CD14-positive monocyte (primary cell): ENCODE measurements around the gene CDKN2D. TPM values are rescaled to one million over a fixed set of nuclear protein-coding genes. Genes with fewer than 3 reads are reported as not detected.

Experiments
- DNase-seq, 3 donors: peaks; one replicate each; pipeline ENCODE4 v3.0.0-alpha.2; 2011 to 2022
- H2AFZ ChIP-seq: 2 replicates; pipeline ENCODE4 v1.6.0; 2012; ENCODE audit warnings: mild to moderate bottlenecking, low read depth, low read length, inconsistent platforms; ENCODE audit not compliant: insufficient read depth, poor library complexity, severe bottlenecking
- H3K27ac ChIP-seq, 2 donors: 1 replicate in 1 of 2; 2 replicates in 1 of 2; pipeline ENCODE4 v1.5.1; 2012 to 2013; ENCODE audit warnings: low read length in 2 of 2, control low read depth in 1 of 2, inconsistent platforms in 1 of 2, low read depth in 1 of 2, mild to moderate bottlenecking in 1 of 2
- H3K27me3 ChIP-seq, 2 donors: one replicate each; pipeline versions ENCODE4 v1.6.0 to v1.6.1; 2011 to 2013; ENCODE audit warnings: low read length in 2 of 2; ENCODE audit not compliant: control insufficient read depth in 2 of 2, insufficient read depth in 2 of 2
- H3K36me3 ChIP-seq, 2 donors: replicated peaks in 1 of 2; 1 replicate in 1 of 2; 2 replicates in 1 of 2; pipeline versions ENCODE4 v1.5.1 to v1.6.1; 2012 to 2013; ENCODE audit warnings: low read length in 2 of 2, control low read depth in 1 of 2, inconsistent platforms in 1 of 2, mild to moderate bottlenecking in 1 of 2; ENCODE audit not compliant: insufficient read depth in 2 of 2, control insufficient read depth in 1 of 2
- H3K4me1 ChIP-seq, 2 donors: 1 replicate in 1 of 2; 2 replicates in 1 of 2; pipeline versions ENCODE4 v1.5.1 to v1.6.1; 2012 to 2013; ENCODE audit warnings: low read length in 2 of 2, control low read depth in 1 of 2, inconsistent platforms in 1 of 2, mild to moderate bottlenecking in 1 of 2, moderate library complexity in 1 of 2; ENCODE audit not compliant: insufficient read depth in 2 of 2, control insufficient read depth in 1 of 2
- H3K4me2 ChIP-seq: replicated peaks from 2 replicates; pipeline ENCODE3; 2012; ENCODE audit warnings: low read length, moderate library complexity, mild to moderate bottlenecking; ENCODE audit not compliant: poor library complexity, severe bottlenecking; ENCODE audit errors: extremely low read depth
- H3K4me3 ChIP-seq, 3 experiments: fragments of 200-600 bp in 1 of 3; sonication (generic) in 1 of 3; replicated peaks in 1 of 3; 1 replicate in 2 of 3; 2 replicates in 1 of 3; pipeline ENCODE4 v1.5.1; 2011 to 2013; ENCODE audit warnings: low read length in 3 of 3, mild to moderate bottlenecking in 3 of 3, control low read depth in 2 of 3, low read depth in 2 of 3, inconsistent platforms in 1 of 3, moderate library complexity in 1 of 3
- H3K79me2 ChIP-seq: 2 replicates; pipeline ENCODE4 v1.6.0; 2012; ENCODE audit warnings: mild to moderate bottlenecking, control low read depth, inconsistent platforms, low read length, moderate library complexity; ENCODE audit not compliant: insufficient read depth
- H3K9ac ChIP-seq: 2 replicates; pipeline ENCODE4 v1.6.0; 2017; ENCODE audit warnings: low read length, mild to moderate bottlenecking; ENCODE audit not compliant: insufficient read depth, poor library complexity, severe bottlenecking
- H3K9me3 ChIP-seq, 2 donors: replicated peaks in 1 of 2; 1 replicate in 1 of 2; 2 replicates in 1 of 2; pipeline versions ENCODE4 v1.5.1 to v1.6.1; 2012 to 2013; ENCODE audit warnings: low read length in 2 of 2, control low read depth in 1 of 2; ENCODE audit not compliant: control insufficient read depth in 1 of 2, insufficient read depth in 1 of 2
- H4K20me1 ChIP-seq: 2 replicates; pipeline ENCODE4 v1.6.0; 2012; ENCODE audit warnings: mild to moderate bottlenecking, low read length, control low read depth, moderate library complexity; ENCODE audit not compliant: insufficient read depth
- H3K27ac Mint-ChIP-seq, 7 donors: one replicate each; pipeline ENCODE4 v1.8.0; 2020; ENCODE audit warnings: mild to moderate bottlenecking in 7 of 7, mixed read lengths in 7 of 7, moderate library complexity in 6 of 7, inconsistent platforms in 2 of 7
- H3K27me3 Mint-ChIP-seq, 3 donors: one replicate each; pipeline ENCODE4 v1.8.0; 2021 to 2022; ENCODE audit warnings: low read depth in 3 of 3, mild to moderate bottlenecking in 3 of 3, mixed read lengths in 3 of 3, moderate library complexity in 3 of 3, inconsistent platforms in 1 of 3
- H3K36me3 Mint-ChIP-seq, 2 donors: one replicate each; pipeline ENCODE4 v1.8.0; 2020; ENCODE audit warnings: mixed read lengths in 2 of 2, inconsistent platforms in 1 of 2, mild to moderate bottlenecking in 1 of 2
- H3K4me1 Mint-ChIP-seq: one replicate; pipeline ENCODE4 v1.8.0; 2020; ENCODE audit warnings: mild to moderate bottlenecking, mixed read lengths
- H3K4me3 Mint-ChIP-seq, 2 donors: one replicate each; pipeline ENCODE4 v1.8.0; 2020; ENCODE audit warnings: mild to moderate bottlenecking in 2 of 2, mixed read lengths in 2 of 2, moderate library complexity in 1 of 2
- H3K9me3 Mint-ChIP-seq, 7 donors: one replicate each; pipeline ENCODE4 v1.8.0; 2020 to 2022; ENCODE audit warnings: mixed read lengths in 7 of 7, mild to moderate bottlenecking in 6 of 7, moderate library complexity in 6 of 7, inconsistent platforms in 2 of 7
- WGBS: methylation state at CpG from one replicate; pipeline ENCODE4 v1.1.5; 2013; ENCODE audit warnings: missing lambda C conversion rate; ENCODE audit not compliant: insufficient coverage; 5-methylcytosine and 5-hydroxymethylcytosine counted together
- intact Hi-C, 2 donors: fragments of 100-400 bp; cut with micrococcal nuclease; formaldehyde crosslinking; loops; one replicate each; pipeline versions ENCODE4 v1.15.0 to v1.15.1; 2023
- polyA plus RNA-seq, 3 donors: library from polyadenylated mRNA; depleted of rRNA in 1 of 3; unstranded in 2 of 3; stranded (reverse) in 1 of 3; fragments of 300-500 nt in 2 of 3; fragments of >200 nt in 1 of 3; fragmentation: Illumina TruSeq in 2 of 3; gene quantifications; 1 replicate in 2 of 3; 2 replicates in 1 of 3; pipeline ENCODE4 v1.2.3, GENCODE V29; 2012 to 2021
- TF ChIP-seq, protein P1 (sequence below): fragments of 200-600 bp; IDR thresholded peaks from one replicate; pipeline ENCODE4 v1.8.0; 2022; ENCODE audit warnings: antibody characterized with exemption, mild to moderate bottlenecking

The CDKN2D gene
- polyA plus RNA-seq, 3 donors: 115 to 166 (median 130) TPM

DNA sequence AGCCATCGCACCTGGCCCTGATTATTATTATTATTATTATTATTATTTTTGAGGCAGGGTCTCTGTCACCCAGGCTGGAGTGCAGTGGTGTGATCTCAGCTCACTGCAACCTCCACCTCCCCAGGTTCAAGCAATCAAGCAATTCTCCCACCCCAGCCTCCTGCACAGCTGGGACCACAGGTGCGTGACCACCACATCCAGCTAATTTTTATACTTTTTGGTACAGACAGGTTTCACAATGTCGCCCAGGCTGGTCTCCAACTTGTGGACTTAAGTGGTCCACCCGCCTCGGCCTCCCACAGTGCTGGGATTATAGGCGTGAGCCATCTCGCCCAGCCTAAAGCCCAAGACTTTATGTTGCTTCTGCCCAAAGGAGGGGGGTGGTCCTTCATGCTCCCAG, 24.4 kb upstream of the CDKN2D start:
- DNase-seq: no peak
- WGBS: 98% methylated on average over 6 of the region's 7 CpGs
- H3K4me1 Mint-ChIP-seq: peaks cover 63% of the 10 kb centered on the region
- H3K27ac Mint-ChIP-seq: peak overlapping the region in 6 of 7 donors; percentile 66 to 94 (median 82)
- intact Hi-C loops: loop anchor here in 1 of 2 donors (5.0 kb wide), 1 partner anchor 1761 kb away; the partner anchor contains the start of genes MBD3L1 and ZNF558
- peaks cover 0 to 3% (median 2%) of the 10 kb centered on the region in 3 donors for H3K27me3 Mint-ChIP-seq
- TF ChIP-seq, protein P1, sequence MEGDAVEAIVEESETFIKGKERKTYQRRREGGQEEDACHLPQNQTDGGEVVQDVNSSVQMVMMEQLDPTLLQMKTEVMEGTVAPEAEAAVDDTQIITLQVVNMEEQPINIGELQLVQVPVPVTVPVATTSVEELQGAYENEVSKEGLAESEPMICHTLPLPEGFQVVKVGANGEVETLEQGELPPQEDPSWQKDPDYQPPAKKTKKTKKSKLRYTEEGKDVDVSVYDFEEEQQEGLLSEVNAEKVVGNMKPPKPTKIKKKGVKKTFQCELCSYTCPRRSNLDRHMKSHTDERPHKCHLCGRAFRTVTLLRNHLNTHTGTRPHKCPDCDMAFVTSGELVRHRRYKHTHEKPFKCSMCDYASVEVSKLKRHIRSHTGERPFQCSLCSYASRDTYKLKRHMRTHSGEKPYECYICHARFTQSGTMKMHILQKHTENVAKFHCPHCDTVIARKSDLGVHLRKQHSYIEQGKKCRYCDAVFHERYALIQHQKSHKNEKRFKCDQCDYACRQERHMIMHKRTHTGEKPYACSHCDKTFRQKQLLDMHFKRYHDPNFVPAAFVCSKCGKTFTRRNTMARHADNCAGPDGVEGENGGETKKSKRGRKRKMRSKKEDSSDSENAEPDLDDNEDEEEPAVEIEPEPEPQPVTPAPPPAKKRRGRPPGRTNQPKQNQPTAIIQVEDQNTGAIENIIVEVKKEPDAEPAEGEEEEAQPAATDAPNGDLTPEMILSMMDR: no peak
- H3K4me3 ChIP-seq: peak overlapping the region in 1 of 3 experiments; percentile 10
- H3K4me3 Mint-ChIP-seq: no peak overlapping the region
- H3K9me3 ChIP-seq: no peaks in the 10 kb centered on the region
- H3K4me1 ChIP-seq: peaks cover 64 to 72% of the 10 kb centered on the region in 2 donors
- H3K9me3 Mint-ChIP-seq: peaks cover 0 to 2% (median 0%) of the 10 kb centered on the region in 7 donors
- H3K79me2 ChIP-seq: no peaks in the 10 kb centered on the region
- H3K9ac ChIP-seq: no peak overlapping the region
- peak overlapping the region; percentile 21 for H3K4me2 ChIP-seq
- no peaks in the 10 kb centered on the region for H3K36me3 ChIP-seq
- peak overlapping the region; percentile 64 to 75 for H3K27ac ChIP-seq
- H4K20me1 ChIP-seq: no peaks in the 10 kb centered on the region
- H2AFZ ChIP-seq: no peak overlapping the region
- H3K27me3 ChIP-seq: peaks cover 0 to under 1% of the 10 kb centered on the region in 2 donors
- no peaks in the 10 kb centered on the region for H3K36me3 Mint-ChIP-seq

DNA sequence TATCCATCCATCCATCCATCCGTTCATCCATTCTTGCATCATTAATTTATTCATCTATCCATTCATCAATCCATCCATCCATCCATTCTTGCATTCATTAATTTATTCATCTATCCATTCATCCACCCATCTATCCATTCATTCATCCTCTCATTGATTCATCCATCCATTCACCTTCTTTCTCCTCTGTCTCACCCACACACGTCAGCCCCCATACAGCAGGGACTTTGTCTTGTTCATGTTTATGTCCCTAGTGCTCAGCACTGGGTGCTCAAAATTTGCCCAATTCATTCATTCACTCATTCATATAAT, 19.0 kb upstream of the CDKN2D start:
- H3K4me1 Mint-ChIP-seq: peaks cover 32% of the 10 kb centered on the region
- TF ChIP-seq, protein P1: no peak
- no peaks in the 10 kb centered on the region for H3K79me2 ChIP-seq
- peaks cover 19 to 24% of the 10 kb centered on the region in 2 donors for H3K4me1 ChIP-seq
- H4K20me1 ChIP-seq: no peaks in the 10 kb centered on the region
- no peak overlapping the region for H3K27ac ChIP-seq
- H3K4me3 Mint-ChIP-seq: peak overlapping the region in 1 of 2 donors; percentile 82
- H3K27me3 ChIP-seq: peaks cover 2 to 13% of the 10 kb centered on the region in 2 donors
- no peak overlapping the region for H2AFZ ChIP-seq
- no peak overlapping the region for H3K4me2 ChIP-seq
- peaks cover 12 to 24% (median 19%) of the 10 kb centered on the region in 3 donors for H3K27me3 Mint-ChIP-seq
- intact Hi-C loops: no loop called here
- H3K27ac Mint-ChIP-seq: no peak overlapping the region
- peaks cover 0 to 6% of the 10 kb centered on the region in 2 donors for H3K36me3 Mint-ChIP-seq
- H3K9me3 Mint-ChIP-seq: peaks cover 0 to 4% (median 3%) of the 10 kb centered on the region in 7 donors
- H3K9ac ChIP-seq: no peak overlapping the region
- DNase-seq: no peak
- 100% methylated on average over 2 of the region's 2 CpGs for WGBS
- H3K9me3 ChIP-seq: no peaks in the 10 kb centered on the region
- no peak overlapping the region for H3K4me3 ChIP-seq
- no peaks in the 10 kb centered on the region for H3K36me3 ChIP-seq
